ENCODE results near the gene PLCG2. TPM values are rescaled to one million over a fixed set of nuclear protein-coding genes. Genes with fewer than 3 reads are reported as not detected.

Gene PLCG2
- polyA plus RNA-seq, 1 donor from 2014 or later = not detected

DNA sequence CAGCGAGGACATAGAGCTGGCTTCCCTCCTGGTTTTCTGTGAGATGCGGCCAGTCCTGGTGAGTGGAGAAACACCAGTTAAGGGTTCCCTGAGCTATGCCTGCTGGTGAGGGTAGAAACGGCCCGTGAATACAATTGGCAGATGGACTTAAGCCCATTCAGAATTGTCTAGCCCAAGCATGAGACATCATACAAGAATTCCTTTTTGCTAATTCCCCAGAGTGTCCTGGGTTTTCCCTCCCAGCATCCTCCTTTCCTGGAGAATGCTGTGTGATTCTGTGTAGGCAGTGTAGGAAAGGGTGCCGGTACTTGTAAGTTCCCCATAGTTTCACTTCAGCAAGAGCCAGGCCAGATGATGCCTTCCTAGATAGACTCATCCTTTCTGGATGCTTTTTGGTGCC is 167.1 kb downstream of the PLCG2 start:
- Histone ChIP-seq H3K27ac (ENCODE audit: low read length) (no peak overlapping the region), H4K20me1 (ENCODE audit: insufficient read depth) (no peaks in the 10 kb centered on the region), H3K9me3 (ENCODE audit: low read length) (no peaks in the 10 kb centered on the region), H3K9me2 (ENCODE audit: insufficient read depth, low read length) (no peaks in the 10 kb centered on the region), H3F3A (ENCODE audit: insufficient read depth, low read length, poor library complexity, severe bottlenecking) (no peaks in the 10 kb centered on the region), H3K27me3 (ENCODE audit: insufficient read depth, low read depth, low read length) (no peaks in the 10 kb centered on the region), H2AFZ (ENCODE audit: low read depth, low read length) (no peak overlapping the region), H3K79me2 (replicated peaks; ENCODE audit: insufficient read depth, low read length) (no peaks in the 10 kb centered on the region), H3K9ac (ENCODE audit: low read length) (no peak overlapping the region), H3K36me3 (ENCODE audit: insufficient read depth, low read length) (no peaks in the 10 kb centered on the region), H3K4me3 (ENCODE audit: low read length) (no peak overlapping the region), H3K4me2 (ENCODE audit: low read length) (no peak overlapping the region)
- TF ChIP-seq REST (IDR thresholded peaks at IDR 0.05; ENCODE audit: borderline replicate concordance) = no peak
- no peak for TF ChIP-seq POLR2AphosphoS5 (IDR thresholded peaks at IDR 0.05)
- TF ChIP-seq EZH2 (IDR thresholded peaks at IDR 0.05; ENCODE audit: borderline replicate concordance, insufficient read depth, low read length, poor library complexity, severe bottlenecking) = no peak
- TF ChIP-seq CTCF (IDR thresholded peaks at IDR 0.05; ENCODE audit: poor library complexity, severe bottlenecking) = no peak
- no peak for TF ChIP-seq MXI1 (conservative IDR thresholded peaks at IDR 0.05; ENCODE audit: poor library complexity, severe bottlenecking)
- no peak for TF ChIP-seq SMC3 (conservative IDR thresholded peaks at IDR 0.05; ENCODE audit: poor library complexity)
- no peak for TF ChIP-seq TAF1 (IDR thresholded peaks at IDR 0.05; ENCODE audit: low read depth)
- TF ChIP-seq EP300 (conservative IDR thresholded peaks at IDR 0.05; ENCODE audit: poor library complexity, severe bottlenecking) = no peak
- no peak for TF ChIP-seq RAD21 (conservative IDR thresholded peaks at IDR 0.05)

DNA sequence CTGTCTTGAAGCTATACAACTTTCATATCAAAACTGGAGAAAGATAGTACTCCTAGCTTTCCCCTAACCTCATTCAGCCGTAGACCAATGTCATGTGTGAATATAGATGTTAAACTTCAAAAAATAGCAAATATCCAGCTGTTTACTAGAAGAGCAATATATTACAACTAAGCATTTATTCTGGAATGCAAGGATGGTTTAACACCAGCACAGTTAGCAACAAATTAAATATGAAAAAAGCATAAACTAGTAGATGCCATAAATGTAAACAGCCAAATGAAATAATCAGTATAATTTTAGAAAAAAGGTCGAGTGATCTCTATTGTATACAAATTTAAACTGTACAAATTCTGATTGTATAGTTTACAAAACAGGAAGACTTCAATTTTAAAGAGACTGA is 172.5 kb downstream of the PLCG2 start:
- no peaks in the 10 kb centered on the region for H3K79me2 ChIP-seq (replicated peaks; ENCODE audit: insufficient read depth, low read length)
- H3K27me3 ChIP-seq (ENCODE audit: insufficient read depth, low read depth, low read length) = no peaks in the 10 kb centered on the region
- no peak for TF ChIP-seq EZH2 (IDR thresholded peaks at IDR 0.05; ENCODE audit: borderline replicate concordance, insufficient read depth, low read length, poor library complexity, severe bottlenecking)
- TF ChIP-seq TAF1 (IDR thresholded peaks at IDR 0.05; ENCODE audit: low read depth) = no peak
- TF ChIP-seq MXI1 (conservative IDR thresholded peaks at IDR 0.05; ENCODE audit: poor library complexity, severe bottlenecking) = no peak
- H2AFZ ChIP-seq (ENCODE audit: low read depth, low read length) = no peak overlapping the region
- no peaks in the 10 kb centered on the region for H3K9me3 ChIP-seq (ENCODE audit: low read length)
- H4K20me1 ChIP-seq (ENCODE audit: insufficient read depth) = no peaks in the 10 kb centered on the region
- no peaks in the 10 kb centered on the region for H3F3A ChIP-seq (ENCODE audit: insufficient read depth, low read length, poor library complexity, severe bottlenecking)
- H3K9me2 ChIP-seq (ENCODE audit: insufficient read depth, low read length) = no peaks in the 10 kb centered on the region
- H3K27ac ChIP-seq (ENCODE audit: low read length) = no peak overlapping the region
- H3K9ac ChIP-seq (ENCODE audit: low read length) = no peak overlapping the region
- H3K4me3 ChIP-seq (ENCODE audit: low read length) = no peak overlapping the region
- H3K4me2 ChIP-seq (ENCODE audit: low read length) = no peak overlapping the region
- no peaks in the 10 kb centered on the region for H3K36me3 ChIP-seq (ENCODE audit: insufficient read depth, low read length)
